Activated CD8-positive, alpha-beta memory T cell treated with anti-CD3 and anti-CD28 coated beads, Interleukin-2, amount 10 ng/mL, durations not matched to agents 7 days and 5 days (primary cell): ENCODE data around the gene TOMM34. TPM values are rescaled to one million over a fixed set of nuclear protein-coding genes. Genes with fewer than 3 reads are reported as not detected.

Source experiments
- ATAC-seq: fragments of 150-1000 bp; cut with Tn5 transposase; one replicate; pipeline ENCODE4 v1.10.0; 2021; ENCODE audit warnings: moderate library complexity
- CTCF ChIA-PET: fragments of 350-600 bp; sonication (Branson Sonifier 250); formaldehyde crosslinking; loops from one replicate; lab custom pipeline; 2021; ENCODE audit warnings: antibody characterized with exemption; lab: Charles Lee
- DNase-seq: peaks from one replicate; pipeline ENCODE4 v3.0.0-alpha.2; 2020
- H3K27ac Mint-ChIP-seq: one replicate; pipeline ENCODE4 v1.8.0; 2021; ENCODE audit warnings: mild to moderate bottlenecking, mixed read lengths
- H3K27me3 Mint-ChIP-seq: one replicate; pipeline ENCODE4 v1.8.0; 2021; ENCODE audit warnings: mixed read lengths
- H3K36me3 Mint-ChIP-seq: one replicate; pipeline ENCODE4 v1.8.0; 2021; ENCODE audit warnings: mild to moderate bottlenecking, mixed read lengths
- H3K4me1 Mint-ChIP-seq: one replicate; pipeline ENCODE4 v1.8.0; 2021; ENCODE audit warnings: mixed read lengths
- H3K4me3 Mint-ChIP-seq: one replicate; pipeline ENCODE4 v1.8.0; 2021; ENCODE audit warnings: mild to moderate bottlenecking, moderate library complexity, mixed read lengths
- H3K9me3 Mint-ChIP-seq: one replicate; pipeline ENCODE4 v1.8.0; 2022; ENCODE audit warnings: low read depth, mixed read lengths
- total RNA-seq, 2 experiments: library from RNA; stranded (reverse); gene quantifications; one replicate each; pipeline ENCODE4 v1.2.3, GENCODE V29; 2021

Gene TOMM34
- total RNA-seq, 2 experiments from 2014 or later, result 22.3 to 31.2 TPM

- no peak overlapping the region for H3K4me3 Mint-ChIP-seq
- CTCF ChIA-PET, result no interaction called here
- peak overlapping the region; percentile 70 for H3K27ac Mint-ChIP-seq
- peaks cover 76% of the 10 kb centered on the region for H3K36me3 Mint-ChIP-seq
- no peaks in the 10 kb centered on the region for H3K27me3 Mint-ChIP-seq
- DNase-seq, result no peak
- no peaks in the 10 kb centered on the region for H3K9me3 Mint-ChIP-seq
- no peak for ATAC-seq
- H3K4me1 Mint-ChIP-seq, result peaks cover 69% of the 10 kb centered on the region
Observed at GRCh38 chr20:44973053-44973452, 12.9 kb upstream of the TOMM34 start.

GRCh38 chr20:44970243-44970757, 10.1 kb upstream of the TOMM34 start:
- peak overlapping the region; percentile 92 for H3K27ac Mint-ChIP-seq
- H3K36me3 Mint-ChIP-seq, result peaks cover 68% of the 10 kb centered on the region
- no peak for ATAC-seq
- no peak for DNase-seq
- H3K4me1 Mint-ChIP-seq, result peaks cover 56% of the 10 kb centered on the region
- CTCF ChIA-PET, result interaction anchor here (0.9 to 2.6 kb wide), 6 partner anchors 9 to 83 kb away, joined by 3 to 13 read pairs (median 4); partner anchors contain the start of gene TOMM34
- H3K9me3 Mint-ChIP-seq, result no peaks in the 10 kb centered on the region
- H3K27me3 Mint-ChIP-seq, result no peaks in the 10 kb centered on the region
- H3K4me3 Mint-ChIP-seq, result peak overlapping the region; percentile 93

- no peak for ATAC-seq
- Mint-ChIP-seq H3K36me3 (peaks cover 59% of the 10 kb centered on the region), H3K4me3 (peak overlapping the region; percentile 93)
Observed at GRCh38 chr20:44969300-44969894, 9.2 kb upstream of the TOMM34 start.

GRCh38 chr20:44967207-44967807, 7.1 kb upstream of the TOMM34 start:
- H3K4me1 Mint-ChIP-seq, result peaks cover 69% of the 10 kb centered on the region
- H3K4me3 Mint-ChIP-seq, result peak overlapping the region; percentile 93
- H3K9me3 Mint-ChIP-seq, result no peaks in the 10 kb centered on the region
- ATAC-seq (peak; percentile 43), DNase-seq (peak; percentile 70)
- peaks cover 42% of the 10 kb centered on the region for H3K36me3 Mint-ChIP-seq
- no peaks in the 10 kb centered on the region for H3K27me3 Mint-ChIP-seq
- peak overlapping the region; percentile 98 for H3K27ac Mint-ChIP-seq
- CTCF ChIA-PET, result interaction anchor here (0.6 to 5.6 kb wide), 8 partner anchors 10 to 128 kb away, joined by 3 to 31 read pairs (median 4); no protein-coding TSS in a partner anchor

More at GRCh38 chr20:44969300-44969894, 9.2 kb upstream of the TOMM34 start:
- CTCF ChIA-PET, result interaction anchor here (1.2 to 5.6 kb wide), 2 partner anchors 9 to 127 kb away, joined by 3 to 31 read pairs; no protein-coding TSS in a partner anchor
- Mint-ChIP-seq H3K27ac (peak overlapping the region; percentile 98), H3K9me3 (no peaks in the 10 kb centered on the region), H3K27me3 (no peaks in the 10 kb centered on the region), H3K4me1 (peaks cover 61% of the 10 kb centered on the region)
- no peak for DNase-seq

GRCh38 chr20:44966030-44966961, 6.1 kb upstream of the TOMM34 start, which contains the start of gene STK4:
TSS of gene STK4 (plus strand) at chr20:44966512. CDS start at chr20:44966569, 57 bp downstream.
- H3K4me1 Mint-ChIP-seq, result peaks cover 72% of the 10 kb centered on the region
- H3K36me3 Mint-ChIP-seq, result peaks cover 39% of the 10 kb centered on the region
- DNase-seq (peak; percentile 96), ATAC-seq (peak; percentile 83)
- CTCF ChIA-PET, result interaction anchor here (1.1 to 5.6 kb wide), 6 partner anchors 12 to 78 kb away, joined by 3 to 31 read pairs (median 5); no protein-coding TSS in a partner anchor
- H3K4me3 Mint-ChIP-seq, result peak within 1 kb of the TSS; percentile 93
- H3K9me3 Mint-ChIP-seq, result no peaks in the 10 kb centered on the region
- peak within 1 kb of the TSS; percentile 98 for H3K27ac Mint-ChIP-seq
- no peaks in the 10 kb centered on the region for H3K27me3 Mint-ChIP-seq

GRCh38 chr20:44965651-44966029, 5.4 kb upstream of the TOMM34 start:
- peak overlapping the region; percentile 93 for H3K4me3 Mint-ChIP-seq
- CTCF ChIA-PET, result interaction anchor here (1.1 to 5.6 kb wide), 5 partner anchors 12 to 78 kb away, joined by 3 to 31 read pairs (median 5); no protein-coding TSS in a partner anchor
- H3K9me3 Mint-ChIP-seq, result no peaks in the 10 kb centered on the region
- peaks cover 34% of the 10 kb centered on the region for H3K36me3 Mint-ChIP-seq
- peak overlapping the region; percentile 98 for H3K27ac Mint-ChIP-seq
- no peak for ATAC-seq
- H3K27me3 Mint-ChIP-seq, result no peaks in the 10 kb centered on the region
- no peak for DNase-seq
- peaks cover 71% of the 10 kb centered on the region for H3K4me1 Mint-ChIP-seq

- CTCF ChIA-PET, result interaction anchor here (1.5 to 2.1 kb wide), 2 partner anchors 53 to 80 kb away, joined by 3 to 5 read pairs; no protein-coding TSS in a partner anchor
- H3K4me3 Mint-ChIP-seq, result no peak overlapping the region
- DNase-seq (peak; percentile 51), ATAC-seq (no peak)
- H3K9me3 Mint-ChIP-seq, result no peaks in the 10 kb centered on the region
- H3K27me3 Mint-ChIP-seq, result no peaks in the 10 kb centered on the region
- peak overlapping the region; percentile 80 for H3K27ac Mint-ChIP-seq
- H3K4me1 Mint-ChIP-seq, result peaks cover 69% of the 10 kb centered on the region
- peaks cover 31% of the 10 kb centered on the region for H3K36me3 Mint-ChIP-seq
Observed at GRCh38 chr20:44963325-44964215, 3.4 kb upstream of the TOMM34 start.

- peak overlapping the region; percentile 13 for H3K27ac Mint-ChIP-seq
- no peak for ATAC-seq
- no peak for DNase-seq
- no peaks in the 10 kb centered on the region for H3K27me3 Mint-ChIP-seq
- CTCF ChIA-PET, result interaction anchor here (0.7 to 1.5 kb wide), 2 partner anchors 38 to 52 kb away, joined by 3 read pairs; no protein-coding TSS in a partner anchor
- no peaks in the 10 kb centered on the region for H3K9me3 Mint-ChIP-seq
- no peak overlapping the region for H3K4me3 Mint-ChIP-seq
- peaks cover 73% of the 10 kb centered on the region for H3K4me1 Mint-ChIP-seq
- H3K36me3 Mint-ChIP-seq, result peaks cover 28% of the 10 kb centered on the region
Observed at GRCh38 chr20:44962483-44962882, 2.3 kb upstream of the TOMM34 start.

- Mint-ChIP-seq H3K4me3 (no peak overlapping the region), H3K27me3 (no peaks in the 10 kb centered on the region), H3K9me3 (no peaks in the 10 kb centered on the region), H3K4me1 (peaks cover 73% of the 10 kb centered on the region), H3K27ac (peak overlapping the region; percentile 42), H3K36me3 (peaks cover 23% of the 10 kb centered on the region)
- CTCF ChIA-PET, result interaction anchor here (0.7 to 1.7 kb wide), 3 partner anchors 9 to 51 kb away, joined by 3 to 4 read pairs (median 3); no protein-coding TSS in a partner anchor
- DNase-seq, result peak; percentile 27
- no peak for ATAC-seq
Observed at GRCh38 chr20:44961870-44962267, 1.7 kb upstream of the TOMM34 start.

- Mint-ChIP-seq H3K36me3 (peaks cover 21% of the 10 kb centered on the region), H3K4me1 (peaks cover 76% of the 10 kb centered on the region), H3K27ac (peak overlapping the region; percentile 95), H3K9me3 (no peaks in the 10 kb centered on the region), H3K4me3 (no peak overlapping the region), H3K27me3 (no peaks in the 10 kb centered on the region)
- CTCF ChIA-PET, result interaction anchor here (1.5 to 3.0 kb wide), 5 partner anchors 10 to 332 kb away, joined by 4 to 12 read pairs (median 4); no protein-coding TSS in a partner anchor
- DNase-seq (peak; percentile 12), ATAC-seq (no peak)
Observed at GRCh38 chr20:44961011-44961869, 1.0 kb upstream of the TOMM34 start.

- Mint-ChIP-seq H3K27ac (peak overlapping the region; percentile 95), H3K27me3 (no peaks in the 10 kb centered on the region), H3K9me3 (no peaks in the 10 kb centered on the region), H3K4me1 (peaks cover 67% of the 10 kb centered on the region), H3K4me3 (peak overlapping the region; percentile 85), H3K36me3 (peaks cover 33% of the 10 kb centered on the region)
- CTCF ChIA-PET, result interaction anchor here (1.1 to 3.0 kb wide), 9 partner anchors 9 to 334 kb away, joined by 3 to 12 read pairs (median 3); partner anchors contain the start of gene PABPC1L
- DNase-seq, result peak; percentile 76
- ATAC-seq, result peak; percentile 49
Observed at GRCh38 chr20:44959638-44960102, 527 bp downstream of the TOMM34 start.
